Upper lobe of left lung (tissue), 4 donors: Measurements from ENCODE around the gene ABCA9.

ENCODE experiments used
- EP300 ChIP-seq, 4 donors: sonication (generic); formaldehyde crosslinking; IDR thresholded peaks; one replicate each; pipeline ENCODE4 v1.5.1; 2017; ENCODE audit warnings: antibody characterized with exemption in 4 of 4, control low read depth in 2 of 4
- POLR2A ChIP-seq, 4 donors: fragments of 450-650 bp; IDR thresholded peaks; one replicate each; pipeline ENCODE4 v1.5.1; 2016 to 2017; ENCODE audit warnings: antibody characterized with exemption in 4 of 4, mild to moderate bottlenecking in 2 of 4
- POLR2AphosphoS5 ChIP-seq, 2 donors: sonication (generic); formaldehyde crosslinking; IDR thresholded peaks; one replicate each; pipeline ENCODE4 v1.5.1; 2017; ENCODE audit warnings: antibody characterized with exemption in 2 of 2
- TF ChIP-seq, protein P1 (sequence below), 6 experiments: fragments of 450-650 bp in 4 of 6; fragments of 200-600 bp in 2 of 6; sonication (generic) in 2 of 6; IDR thresholded peaks; one replicate each; pipeline ENCODE4 v1.5.1; 2016 to 2019; ENCODE audit warnings: antibody characterized with exemption in 6 of 6

DNA sequence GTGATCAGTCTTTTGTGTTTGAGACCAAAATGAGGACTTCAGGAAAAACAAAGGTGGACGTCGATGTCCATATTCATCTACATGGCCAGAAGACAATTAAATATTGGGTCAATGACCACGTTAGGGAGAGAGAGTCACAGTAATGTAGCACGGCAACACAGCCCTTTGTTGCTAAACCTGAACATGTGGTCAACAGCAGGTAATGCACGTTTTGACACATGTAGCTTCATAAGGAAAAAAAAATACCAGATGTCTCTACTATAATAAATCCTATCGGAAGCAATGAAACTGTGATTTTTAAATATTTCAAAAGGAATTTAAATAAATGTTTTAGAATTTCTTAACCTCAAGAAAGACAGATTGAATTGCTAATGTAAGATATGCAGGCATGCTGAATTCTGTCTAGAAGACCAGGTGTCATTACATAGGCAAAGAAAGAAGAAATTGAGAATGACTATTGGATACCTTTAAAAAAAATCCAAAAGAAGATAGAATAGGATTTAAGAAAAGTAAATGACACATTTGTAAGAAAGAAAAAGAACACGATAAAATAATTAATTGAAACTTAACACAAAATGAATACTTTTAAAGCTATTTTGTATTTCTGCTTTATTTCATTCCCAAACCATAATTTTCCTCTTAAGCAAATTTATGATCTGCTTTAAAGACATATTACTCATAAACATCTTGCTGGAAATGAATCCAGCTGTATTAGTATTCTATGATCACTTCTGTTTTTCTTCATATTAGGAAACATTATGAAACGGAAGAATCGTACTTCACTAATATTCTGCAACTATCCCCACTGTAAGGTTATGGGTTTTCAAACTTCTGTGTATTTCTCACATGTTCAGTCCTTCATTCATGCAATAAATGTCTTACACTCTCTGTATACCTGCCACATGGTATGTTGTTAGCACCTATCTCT, 135.7 kb downstream of the ABCA9 start:
- no peak for TF ChIP-seq POLR2AphosphoS5 (IDR thresholded peaks at IDR 0.05)
- TF ChIP-seq, protein P1, sequence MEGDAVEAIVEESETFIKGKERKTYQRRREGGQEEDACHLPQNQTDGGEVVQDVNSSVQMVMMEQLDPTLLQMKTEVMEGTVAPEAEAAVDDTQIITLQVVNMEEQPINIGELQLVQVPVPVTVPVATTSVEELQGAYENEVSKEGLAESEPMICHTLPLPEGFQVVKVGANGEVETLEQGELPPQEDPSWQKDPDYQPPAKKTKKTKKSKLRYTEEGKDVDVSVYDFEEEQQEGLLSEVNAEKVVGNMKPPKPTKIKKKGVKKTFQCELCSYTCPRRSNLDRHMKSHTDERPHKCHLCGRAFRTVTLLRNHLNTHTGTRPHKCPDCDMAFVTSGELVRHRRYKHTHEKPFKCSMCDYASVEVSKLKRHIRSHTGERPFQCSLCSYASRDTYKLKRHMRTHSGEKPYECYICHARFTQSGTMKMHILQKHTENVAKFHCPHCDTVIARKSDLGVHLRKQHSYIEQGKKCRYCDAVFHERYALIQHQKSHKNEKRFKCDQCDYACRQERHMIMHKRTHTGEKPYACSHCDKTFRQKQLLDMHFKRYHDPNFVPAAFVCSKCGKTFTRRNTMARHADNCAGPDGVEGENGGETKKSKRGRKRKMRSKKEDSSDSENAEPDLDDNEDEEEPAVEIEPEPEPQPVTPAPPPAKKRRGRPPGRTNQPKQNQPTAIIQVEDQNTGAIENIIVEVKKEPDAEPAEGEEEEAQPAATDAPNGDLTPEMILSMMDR (IDR thresholded peaks at IDR 0.05) = no peak
- TF ChIP-seq POLR2A (IDR thresholded peaks at IDR 0.05) = no peak
- no peak for TF ChIP-seq EP300 (IDR thresholded peaks at IDR 0.05)
